Testis (tissue), 3 donors: Measurements from ENCODE around the gene JCAD. TPM values are rescaled to one million over a fixed set of nuclear protein-coding genes. Genes with fewer than 3 reads are reported as not detected.
A peak's percentile ranks its signal among the peaks of the same experiment; 100 is the strongest.

Experiments used
- DNase-seq: peaks from one replicate; pipeline ENCODE4 v3.0.0-alpha.2; 2019
- H3K27ac ChIP-seq, 2 donors: fragments of 200-600 bp; sonication (generic); one replicate each; pipeline ENCODE4 v1.5.1; 2019
- H3K27me3 ChIP-seq: fragments of 200-600 bp; sonication (generic); one replicate; pipeline ENCODE4 v1.5.1; 2019
- H3K36me3 ChIP-seq: fragments of 200-600 bp; sonication (generic); one replicate; pipeline ENCODE4 v1.5.1; 2017; ENCODE audit warnings: low read depth; ENCODE audit errors: missing control alignments
- H3K4me1 ChIP-seq: fragments of 200-600 bp; sonication (generic); one replicate; pipeline ENCODE4 v1.5.1; 2019
- H3K4me3 ChIP-seq, 2 donors: fragments of 200-600 bp; sonication (generic); one replicate each; pipeline ENCODE4 v1.5.1; 2017 to 2019
- H3K9me3 ChIP-seq: fragments of 200-600 bp; sonication (generic); one replicate; pipeline ENCODE4 v1.5.1; 2017
- CTCF ChIP-seq, 3 experiments: fragments of 450-650 bp in 2 of 3; fragments of 200-600 bp in 1 of 3; sonication (generic) in 1 of 3; IDR thresholded peaks; one replicate each; pipeline ENCODE4 v1.5.1; 2016 to 2019; ENCODE audit warnings: antibody characterized with exemption in 3 of 3, mild to moderate bottlenecking in 2 of 3, moderate library complexity in 1 of 3
- POLR2A ChIP-seq: fragments of 450-650 bp; IDR thresholded peaks from one replicate; pipeline ENCODE4 v1.6.1; 2017; ENCODE audit warnings: antibody characterized with exemption, mild to moderate bottlenecking, moderate library complexity
- WGBS, 2 donors: methylation state at CpG; one replicate each; pipeline ENCODE4 v1.1.5; 2018; 5-methylcytosine and 5-hydroxymethylcytosine counted together
- intact Hi-C: fragments of 100-400 bp; cut with DNase I; formaldehyde crosslinking; loops from one replicate; pipeline ENCODE4 v1.15.1; 2023; ENCODE audit warnings: low total_unique reads
- polyA plus RNA-seq: library from polyadenylated mRNA; stranded (reverse); fragments of 350-450 nt; fragmentation: Illumina TruSeq; extraction: RNeasy Lipid Tissue Mini Kit (QIAGEN cat#74804); gene quantifications from one replicate; pipeline ENCODE4 v1.2.3, GENCODE V29; 2014; ENCODE audit warnings: low read depth, low replicate concordance; ENCODE audit not compliant: insufficient read depth
- total RNA-seq, 2 donors: library from RNA; depleted of rRNA; stranded (reverse); fragments of >200 nt; gene quantifications; one replicate each; pipeline ENCODE4 v1.2.3, GENCODE V29; 2016

Gene JCAD
- total and polyA plus RNA-seq, 3 donors from 2014 or later, result 57.4 to 133 (median 109) TPM

- no peak for TF ChIP-seq CTCF (IDR thresholded peaks at IDR 0.05)
- TF ChIP-seq POLR2A, result no peak
- H3K4me3 ChIP-seq, result peak overlapping the region in 1 of 2 donors; percentile 76
- no peak for DNase-seq
- no peaks in the 10 kb centered on the region for H3K9me3 ChIP-seq
- H3K27me3 ChIP-seq, result no peaks in the 10 kb centered on the region
- WGBS, 2 donors, result 27 to 30% methylated on average over 4 of the region's 4 CpGs
- H3K36me3 ChIP-seq, result no peaks in the 10 kb centered on the region
- intact Hi-C loops, result no loop called here
- H3K27ac ChIP-seq, result peak overlapping the region; percentile 85 to 88
- peaks cover 33% of the 10 kb centered on the region for H3K4me1 ChIP-seq
These were observed 2.5 kb downstream of the JCAD start for GRCh38 chr10:30056767-30057355.

- H3K4me3 ChIP-seq, result peak overlapping the region in 1 of 2 donors; percentile 76
- TF ChIP-seq CTCF (IDR thresholded peaks at IDR 0.05) (no peak), POLR2A (no peak)
- intact Hi-C loops, result no loop called here
- no peaks in the 10 kb centered on the region for H3K36me3 ChIP-seq
- H3K9me3 ChIP-seq, result no peaks in the 10 kb centered on the region
- no peak for DNase-seq
- H3K27ac ChIP-seq, result peak overlapping the region; percentile 85 to 88
- 64 to 71% methylated on average over 1 of the region's 1 CpG for WGBS, 2 donors
- H3K27me3 ChIP-seq, result no peaks in the 10 kb centered on the region
- peaks cover 33% of the 10 kb centered on the region for H3K4me1 ChIP-seq
These were observed 3.1 kb downstream of the JCAD start for GRCh38 chr10:30056281-30056680.

GRCh38 chr10:30055226-30055662 is 4.1 kb downstream of the JCAD start:
- no peaks in the 10 kb centered on the region for H3K36me3 ChIP-seq
- no peak overlapping the region for H3K4me3 ChIP-seq
- intact Hi-C loops, result no loop called here
- peak; percentile 54 for DNase-seq
- H3K27me3 ChIP-seq, result no peaks in the 10 kb centered on the region
- peak overlapping the region; percentile 1 to 85 for H3K27ac ChIP-seq
- H3K4me1 ChIP-seq, result peaks cover 25% of the 10 kb centered on the region
- no peaks in the 10 kb centered on the region for H3K9me3 ChIP-seq
- TF ChIP-seq CTCF (IDR thresholded peaks at IDR 0.05) (no peak), POLR2A (no peak)
- 18 to 38% methylated on average over 3 of the region's 3 CpGs for WGBS, 2 donors

GRCh38 chr10:30052062-30052461 is 7.3 kb downstream of the JCAD start:
- Histone ChIP-seq H3K9me3 (no peaks in the 10 kb centered on the region), H3K36me3 (no peaks in the 10 kb centered on the region), H3K4me1 (peaks cover 27% of the 10 kb centered on the region), H3K27me3 (no peaks in the 10 kb centered on the region), H3K27ac (no peak overlapping the region), H3K4me3 (no peak overlapping the region)
- 67 to 78% methylated on average over 6 of the region's 6 CpGs for WGBS, 2 donors
- intact Hi-C loops, result no loop called here
- TF ChIP-seq POLR2A, result no peak
- TF ChIP-seq CTCF (IDR thresholded peaks at IDR 0.05), result no peak
- DNase-seq, result no peak

- H3K9me3 ChIP-seq, result no peaks in the 10 kb centered on the region
- no peak for DNase-seq
- H3K27me3 ChIP-seq, result no peaks in the 10 kb centered on the region
- no peaks in the 10 kb centered on the region for H3K36me3 ChIP-seq
- no peak overlapping the region for H3K4me3 ChIP-seq
- intact Hi-C loops, result no loop called here
- H3K27ac ChIP-seq, result no peak overlapping the region
- no peak for TF ChIP-seq POLR2A
- no peak for TF ChIP-seq CTCF (IDR thresholded peaks at IDR 0.05)
- WGBS, 2 donors, result 55 to 71% methylated on average over 8 of the region's 8 CpGs
- peaks cover 23% of the 10 kb centered on the region for H3K4me1 ChIP-seq
These were observed 8.2 kb downstream of the JCAD start for GRCh38 chr10:30051220-30051619.
